ENCODE results near the gene MGAT4C.
"Not testable (repeated sequence)": the region's sequence is repeated elsewhere in the genome, so short reads cannot be mapped to it uniquely, and the experiment has no call there.

MGAT4C gene
- total RNA-seq: 0 to 9.4 (median 0.05) reads per million in 17 experiments

GRCh38 chr12:86256163-86256562 is at the start of gene MGAT4C:
Gene MGAT4C (minus strand): TSS chr12:86256391.
- DNase-seq: no peak

GRCh38 chr12:86296396-86296795 is 40.2 kb upstream of the MGAT4C start:
- DNase-seq: not testable (repeated sequence)

- no peak for DNase-seq
Measured at GRCh38 chr12:86293682-86294240, 37.6 kb upstream of the MGAT4C start.

- no peak for DNase-seq
Measured at GRCh38 chr12:86292480-86292879, 36.3 kb upstream of the MGAT4C start.

- no peak for DNase-seq
Measured at GRCh38 chr12:86290615-86291014, 34.4 kb upstream of the MGAT4C start.

- no peak for DNase-seq
Measured at GRCh38 chr12:86286119-86286518, 29.9 kb upstream of the MGAT4C start.

- no peak for DNase-seq
Measured at GRCh38 chr12:86283620-86284019, 27.4 kb upstream of the MGAT4C start.

GRCh38 chr12:86275356-86275755 is 19.2 kb upstream of the MGAT4C start:
- no peak for DNase-seq

- DNase-seq: no peak
Measured at GRCh38 chr12:86265329-86265695, 9.1 kb upstream of the MGAT4C start.

- DNase-seq: no peak
Measured at GRCh38 chr12:86264451-86265328, 8.5 kb upstream of the MGAT4C start.

GRCh38 chr12:86261578-86261977 is 5.4 kb upstream of the MGAT4C start:
- no peak for DNase-seq

GRCh38 chr12:86261142-86261541 is 5.0 kb upstream of the MGAT4C start:
- DNase-seq: no peak

GRCh38 chr12:86260183-86260582 is 4.0 kb upstream of the MGAT4C start:
- DNase-seq: no peak

GRCh38 chr12:86257134-86257533 is 943 bp upstream of the MGAT4C start:
- DNase-seq: no peak

GRCh38 chr12:86254399-86255107 is 1.6 kb downstream of the MGAT4C start:
- no peak for DNase-seq

GRCh38 chr12:86249851-86250250 is 6.3 kb downstream of the MGAT4C start:
- DNase-seq: no peak

- no peak for DNase-seq
Measured at GRCh38 chr12:86249276-86249675, 6.9 kb downstream of the MGAT4C start.

GRCh38 chr12:86247871-86248270 is 8.3 kb downstream of the MGAT4C start:
- DNase-seq: no peak

GRCh38 chr12:86241600-86241999 is 14.6 kb downstream of the MGAT4C start:
- DNase-seq: no peak

GRCh38 chr12:86234316-86234855 is 21.8 kb downstream of the MGAT4C start:
- no peak for DNase-seq

GRCh38 chr12:86233126-86233525 is 23.1 kb downstream of the MGAT4C start:
- no peak for DNase-seq

GRCh38 chr12:86230516-86231146 is 25.6 kb downstream of the MGAT4C start:
- no peak for DNase-seq

- DNase-seq: no peak
Measured at GRCh38 chr12:86229772-86230171, 26.4 kb downstream of the MGAT4C start.
